GM12891 (cell line): Measurements from ENCODE around the gene ARRDC4.

ENCODE experiments used
- DNase-seq: peaks from one replicate; pipeline ENCODE4 v3.0.0; 2011; ENCODE audit warnings: low spot score; ENCODE audit not compliant: insufficient read length
- FAIRE-seq: peaks from 2 replicates; lab custom pipeline; 2011; peaks lifted over from hg19 to GRCh38; lab: Jason Lieb, UNC
- PAX5 ChIP-seq: IDR thresholded peaks from 2 replicates; pipeline ENCODE4 v1.6.1; 2011; ENCODE audit warnings: low read length, moderate library complexity, mild to moderate bottlenecking; ENCODE audit not compliant: insufficient read depth, severe bottlenecking
- POLR2A ChIP-seq: IDR thresholded peaks from 2 replicates; pipeline ENCODE4 v1.6.1; 2011; ENCODE audit warnings: low read depth, low read length, control low read depth
- POLR2AphosphoS5 ChIP-seq: IDR thresholded peaks from 2 replicates; pipeline ENCODE4 v1.6.1; 2011; ENCODE audit warnings: low read depth, low read length, control low read depth
- POU2F2 ChIP-seq: IDR thresholded peaks from 2 replicates; pipeline ENCODE4 v1.6.1; 2011; ENCODE audit warnings: low read depth, mild to moderate bottlenecking, control low read depth, low read length, moderate library complexity
- SPI1 ChIP-seq: IDR thresholded peaks from 2 replicates; pipeline ENCODE4 v1.6.1; 2011; ENCODE audit warnings: low read depth, low read length, control low read depth
- TAF1 ChIP-seq: IDR thresholded peaks from 2 replicates; pipeline ENCODE4 v1.6.1; 2011; ENCODE audit warnings: low read depth, low read length, control low read depth

Gene ARRDC4

GRCh38 chr15:98003996-98004395 is 43.5 kb downstream of the ARRDC4 start:
- TF ChIP-seq SPI1: no peak
- TF ChIP-seq PAX5: no peak
- no peak for TF ChIP-seq TAF1
- no peak for TF ChIP-seq POU2F2
- TF ChIP-seq POLR2AphosphoS5: no peak
- TF ChIP-seq POLR2A: no peak
- no peak for FAIRE-seq
- no peak for DNase-seq

DNA sequence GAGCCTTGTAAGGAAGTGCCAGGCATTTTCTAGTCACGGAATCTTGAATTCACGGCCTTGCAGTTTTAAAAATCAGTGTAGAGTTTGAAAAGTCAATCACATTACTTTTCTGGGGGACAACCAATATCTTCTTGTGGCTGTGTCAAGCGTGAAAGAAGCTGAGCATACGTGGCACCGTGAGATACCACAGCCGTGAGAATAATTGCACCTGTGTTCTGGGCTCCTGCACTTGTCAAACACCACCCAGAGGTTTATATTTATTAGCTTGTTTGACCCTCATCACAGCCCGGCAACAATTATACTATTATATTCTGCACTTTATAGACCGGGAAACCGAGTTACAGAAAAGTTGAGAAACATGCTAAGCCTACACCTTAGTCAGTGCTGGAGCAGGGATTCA is 45.2 kb downstream of the ARRDC4 start:
- TF ChIP-seq SPI1 (no peak), TAF1 (no peak), POLR2AphosphoS5 (no peak), POU2F2 (no peak), POLR2A (no peak), PAX5 (no peak)
- FAIRE-seq (no peak), DNase-seq (no peak)

DNA sequence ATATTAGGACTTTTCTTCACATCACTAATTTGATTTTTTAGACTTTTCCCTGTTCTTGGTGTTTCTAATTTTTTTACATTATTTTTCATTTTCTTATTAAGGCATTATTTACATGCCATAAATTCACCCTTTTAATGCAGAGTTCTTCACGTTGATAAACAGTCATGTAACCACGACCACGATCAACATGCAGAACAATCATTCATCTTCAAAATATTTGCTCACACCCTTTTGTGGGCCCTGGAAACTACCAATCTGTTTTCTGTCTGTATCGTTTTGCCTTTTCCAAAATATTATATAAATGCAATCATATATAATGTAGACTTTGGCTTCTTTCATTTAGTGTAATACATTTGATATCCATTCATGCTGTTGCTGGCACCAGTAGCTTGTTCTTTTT is 48.7 kb downstream of the ARRDC4 start:
- FAIRE-seq: no peak
- TF ChIP-seq TAF1 (no peak), POU2F2 (no peak), PAX5 (no peak), SPI1 (no peak), POLR2A (no peak), POLR2AphosphoS5 (no peak)
- no peak for DNase-seq

DNA sequence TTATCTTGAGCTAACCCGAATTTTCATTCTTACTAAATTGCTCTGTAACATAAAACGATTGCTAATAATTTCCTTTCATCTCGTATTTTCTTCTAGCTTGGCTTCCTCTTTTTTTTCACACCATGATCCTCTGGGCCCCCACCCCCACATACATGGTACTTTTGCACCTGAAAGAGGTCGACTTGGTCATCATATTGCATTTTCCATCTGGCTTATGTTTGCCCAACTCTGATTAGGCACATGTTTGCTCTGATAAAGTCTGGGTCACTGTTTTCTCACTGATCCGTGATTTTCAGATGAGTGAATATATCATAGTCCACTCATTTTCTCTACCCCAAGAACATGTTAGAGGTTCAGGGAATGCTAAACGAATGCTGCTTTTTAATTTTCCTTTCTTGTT is 49.5 kb downstream of the ARRDC4 start:
- TF ChIP-seq SPI1 (peak; percentile 28; the same call in 1 of the 2 replicates), PAX5 (no peak)
- FAIRE-seq (no peak), DNase-seq (no peak)

DNA sequence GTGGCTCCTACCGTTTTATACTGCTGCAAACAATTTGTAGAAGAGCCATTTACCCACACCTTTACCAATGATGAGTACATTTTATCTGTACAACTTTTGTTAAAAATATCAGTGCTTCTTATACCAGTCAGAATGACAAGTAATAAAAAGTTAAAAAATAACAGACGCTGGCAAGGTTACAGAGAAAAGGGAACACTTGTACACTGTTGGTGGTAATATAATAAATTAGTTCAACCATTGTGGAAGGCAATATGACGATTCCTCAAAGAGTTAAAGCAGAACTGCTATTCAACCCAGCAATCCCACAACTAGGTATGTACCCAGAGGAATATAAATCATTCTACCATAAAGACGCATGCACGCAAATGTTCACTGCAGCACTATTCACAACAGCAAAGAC is 51.9 kb downstream of the ARRDC4 start:
- no peak for TF ChIP-seq TAF1
- no peak for DNase-seq
- FAIRE-seq: no peak

DNA sequence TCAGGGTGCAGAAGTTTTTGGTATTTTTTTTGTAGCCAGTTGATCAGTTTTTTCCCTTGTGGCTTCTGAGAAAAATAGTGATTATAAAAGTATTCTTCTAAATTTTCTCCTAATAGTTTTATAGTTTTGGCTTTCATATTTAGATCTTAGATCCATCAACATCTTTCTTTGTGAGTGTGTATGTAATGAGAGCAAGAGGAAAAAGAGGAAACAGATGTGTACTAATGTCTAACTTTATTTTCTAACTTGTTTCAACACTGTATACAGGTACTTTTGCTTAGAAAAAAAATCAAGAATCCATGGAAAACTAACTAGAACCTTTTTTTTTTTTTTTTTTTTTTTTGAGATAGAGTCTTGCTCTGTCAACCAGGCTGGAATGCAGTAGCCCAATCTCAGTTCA is 53.1 kb downstream of the ARRDC4 start:
- FAIRE-seq: no peak
- DNase-seq: no peak

DNA sequence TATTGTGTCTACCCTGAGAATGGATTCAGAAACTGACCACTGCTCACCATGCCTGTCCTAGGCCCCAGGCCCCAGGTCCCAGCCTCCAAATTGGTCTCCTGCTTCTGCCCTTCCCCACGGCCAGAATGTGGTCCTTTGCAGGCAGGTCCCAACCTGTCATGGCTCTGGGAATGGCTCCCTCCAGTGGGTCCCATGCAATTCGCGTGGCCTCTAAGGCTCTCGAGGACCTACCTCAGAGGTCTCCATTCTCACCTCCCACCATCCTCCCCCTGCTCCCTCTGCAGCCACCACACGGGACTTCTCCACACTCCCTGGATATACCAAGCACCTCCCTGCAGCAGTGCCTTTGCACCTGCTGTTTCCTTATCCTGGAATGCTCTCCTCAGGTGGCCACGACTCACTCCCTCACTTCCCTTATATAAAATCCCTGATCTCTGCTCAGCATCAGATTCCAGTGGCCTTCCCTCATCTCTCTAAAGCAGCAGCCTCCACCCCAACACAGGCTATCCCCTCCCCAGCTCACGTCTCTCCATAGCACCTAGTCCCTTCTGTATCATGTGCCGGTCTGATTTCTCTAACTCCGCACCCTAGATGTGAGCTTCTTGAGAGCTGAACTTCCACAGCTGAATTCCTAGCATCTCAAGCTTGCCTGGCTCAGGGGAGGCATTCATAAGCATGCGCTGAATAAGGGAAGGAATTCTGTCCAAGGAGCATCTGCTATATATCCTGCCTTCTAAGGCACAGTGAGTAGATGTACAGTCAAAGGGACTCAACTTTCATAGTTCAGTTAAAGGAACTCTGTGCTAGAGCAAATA is 56.9 kb downstream of the ARRDC4 start:
- DNase-seq (no peak), FAIRE-seq (no peak)
- TF ChIP-seq SPI1: no peak
- no peak for TF ChIP-seq TAF1
- TF ChIP-seq POU2F2: no peak
- TF ChIP-seq POLR2AphosphoS5: no peak

More for the DNA sequence above, 53.1 kb downstream of the ARRDC4 start:
- TF ChIP-seq PAX5: no peak
- TF ChIP-seq SPI1: no peak
- TF ChIP-seq POLR2A: no peak
- no peak for TF ChIP-seq POLR2AphosphoS5
- no peak for TF ChIP-seq POU2F2
- TF ChIP-seq TAF1: no peak

GRCh38 chr15:98018761-98019351 is 58.4 kb downstream of the ARRDC4 start:
- TF ChIP-seq POU2F2: no peak
- TF ChIP-seq SPI1: no peak
- no peak for TF ChIP-seq POLR2A
- no peak for TF ChIP-seq POLR2AphosphoS5
- no peak for TF ChIP-seq TAF1
- TF ChIP-seq PAX5: no peak
- no peak for FAIRE-seq

More at GRCh38 chr15:98018761-98019351, 58.4 kb downstream of the ARRDC4 start:
- no peak for DNase-seq
